HEK293 (cell line): ENCODE data around the gene IL17F.
A peak's percentile ranks its signal among the peaks of the same experiment; 100 is the strongest.

ENCODE experiments used
- BCL11A ChIP-seq: fragments of 450-650 bp; formaldehyde crosslinking; IDR thresholded peaks from 2 replicates; pipeline ENCODE4 v1.5.1; 2016; ENCODE audit warnings: low read depth, missing biosample characterization, missing genetic modification characterization
- KLF16 ChIP-seq: fragments of 450-650 bp; formaldehyde crosslinking; IDR thresholded peaks from 2 replicates; pipeline ENCODE4 v1.5.1; 2017; ENCODE audit warnings: missing biosample characterization, missing genetic modification characterization
- OSR2 ChIP-seq: fragments of 450-650 bp; formaldehyde crosslinking; IDR thresholded peaks from 2 replicates; pipeline ENCODE4 v1.5.1; 2016; ENCODE audit warnings: missing biosample characterization, missing genetic modification characterization
- SETDB1 ChIP-seq: IDR thresholded peaks from one replicate; pipeline ENCODE4 v1.6.1; 2017; ENCODE audit warnings: mild to moderate bottlenecking, low read length, moderate library complexity, mixed read lengths; ENCODE audit not compliant: insufficient read length
- SP7 ChIP-seq: fragments of 450-650 bp; formaldehyde crosslinking; IDR thresholded peaks from 2 replicates; pipeline ENCODE4 v1.5.1; 2016; ENCODE audit warnings: missing biosample characterization, missing genetic modification characterization
- TRIM28 ChIP-seq: IDR thresholded peaks from 2 replicates; pipeline ENCODE4 v1.6.1; 2011; ENCODE audit warnings: low read length, control low read depth, borderline replicate concordance
- ZBTB17 ChIP-seq: fragments of 450-650 bp; formaldehyde crosslinking; IDR thresholded peaks from 2 replicates; pipeline ENCODE4 v1.5.1; 2016; ENCODE audit warnings: missing biosample characterization, missing genetic modification characterization
- ZNF146 ChIP-seq: fragments of 450-650 bp; formaldehyde crosslinking; IDR thresholded peaks from 2 replicates; pipeline ENCODE4 v1.5.1; 2016; ENCODE audit warnings: missing biosample characterization, missing genetic modification characterization
- ZNF155 ChIP-seq: fragments of 450-650 bp; formaldehyde crosslinking; IDR thresholded peaks from 2 replicates; pipeline ENCODE4 v1.5.1; 2016; ENCODE audit warnings: missing biosample characterization, missing genetic modification characterization
- ZNF2 ChIP-seq: fragments of 450-650 bp; formaldehyde crosslinking; IDR thresholded peaks from 2 replicates; pipeline ENCODE4 v1.5.1; 2016; ENCODE audit warnings: missing biosample characterization, missing genetic modification characterization
- ZNF223 ChIP-seq: fragments of 450-650 bp; formaldehyde crosslinking; IDR thresholded peaks from 2 replicates; pipeline ENCODE4 v1.5.1; 2016; ENCODE audit warnings: missing biosample characterization, missing genetic modification characterization
- ZNF266 ChIP-seq: fragments of 450-650 bp; formaldehyde crosslinking; IDR thresholded peaks from 2 replicates; pipeline ENCODE4 v1.5.1; 2016; ENCODE audit warnings: missing biosample characterization, missing genetic modification characterization, low read depth
- ZNF311 ChIP-seq: fragments of 450-650 bp; formaldehyde crosslinking; IDR thresholded peaks from 2 replicates; pipeline ENCODE4 v1.5.1; 2017; ENCODE audit warnings: missing biosample characterization, missing genetic modification characterization, borderline replicate concordance
- ZNF571 ChIP-seq: fragments of 450-650 bp; formaldehyde crosslinking; IDR thresholded peaks from 2 replicates; pipeline ENCODE4 v1.5.0; 2017; ENCODE audit warnings: missing biosample characterization, missing genetic modification characterization
- ZNF654 ChIP-seq: fragments of 450-650 bp; formaldehyde crosslinking; IDR thresholded peaks from 2 replicates; pipeline ENCODE4 v1.5.1; 2016; ENCODE audit warnings: low read depth, missing biosample characterization, missing genetic modification characterization
- ZNF664 ChIP-seq: fragments of 450-650 bp; formaldehyde crosslinking; IDR thresholded peaks from 2 replicates; pipeline ENCODE4 v1.5.1; 2016; ENCODE audit warnings: missing biosample characterization, missing genetic modification characterization
- ZNF776 ChIP-seq: fragments of 450-650 bp; formaldehyde crosslinking; IDR thresholded peaks from 2 replicates; pipeline ENCODE4 v1.5.0; 2017; ENCODE audit warnings: missing biosample characterization, missing genetic modification characterization, borderline replicate concordance
- TF ChIP-seq, protein P1 (sequence below): fragments of 450-650 bp; formaldehyde crosslinking; conservative IDR thresholded peaks from 2 replicates; pipeline ENCODE4 v1.5.1; 2016; ENCODE audit warnings: low read depth, missing biosample characterization, missing genetic modification characterization
- TF ChIP-seq, protein P2 (sequence below): fragments of 450-650 bp; formaldehyde crosslinking; IDR thresholded peaks from 2 replicates; pipeline ENCODE4 v1.5.1; 2016; ENCODE audit warnings: missing biosample characterization, missing genetic modification characterization
- TF ChIP-seq, protein P3 (sequence below): fragments of 450-650 bp; formaldehyde crosslinking; IDR thresholded peaks from 2 replicates; pipeline ENCODE4 v1.5.1; 2017; ENCODE audit warnings: missing biosample characterization, missing genetic modification characterization
- TF ChIP-seq, protein P4 (sequence below): fragments of 450-650 bp; formaldehyde crosslinking; IDR thresholded peaks from 2 replicates; pipeline ENCODE4 v1.5.1; 2017; ENCODE audit warnings: missing biosample characterization, missing genetic modification characterization
- TF ChIP-seq, protein P5 (sequence below): fragments of 450-650 bp; formaldehyde crosslinking; IDR thresholded peaks from 2 replicates; pipeline ENCODE4 v1.5.1; 2016; ENCODE audit warnings: missing biosample characterization, missing genetic modification characterization

IL17F gene

DNA sequence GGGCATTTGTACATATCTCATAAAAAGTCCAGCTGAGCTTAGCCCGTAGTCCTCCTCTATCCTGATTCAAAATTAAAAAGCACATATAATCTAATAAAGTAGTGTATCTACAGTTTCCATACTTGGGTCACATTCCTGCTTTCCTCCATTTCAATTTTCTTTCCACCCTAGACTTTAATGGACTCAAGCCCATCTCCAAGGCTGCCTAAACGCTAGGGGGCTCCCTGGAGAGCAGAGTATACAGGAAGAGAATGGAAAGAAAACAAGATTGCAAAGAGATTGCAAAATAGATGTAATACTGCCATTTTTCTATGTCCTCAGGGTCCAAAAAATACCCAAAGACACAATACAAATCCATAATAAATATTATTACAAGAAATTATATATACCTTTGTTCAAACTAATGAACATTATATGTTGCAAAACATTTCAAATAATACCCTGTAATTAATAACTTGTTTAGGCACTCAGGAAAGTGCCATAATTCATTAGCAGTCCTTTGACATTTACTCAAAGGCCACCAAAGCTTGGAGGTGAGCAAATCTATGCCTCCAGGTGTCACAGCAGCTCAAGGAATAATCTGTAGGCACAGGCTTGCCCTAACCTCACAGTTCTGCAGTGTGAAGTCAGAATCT lies 42.6 kb upstream of the IL17F start (continued):
- TF ChIP-seq, protein P1, sequence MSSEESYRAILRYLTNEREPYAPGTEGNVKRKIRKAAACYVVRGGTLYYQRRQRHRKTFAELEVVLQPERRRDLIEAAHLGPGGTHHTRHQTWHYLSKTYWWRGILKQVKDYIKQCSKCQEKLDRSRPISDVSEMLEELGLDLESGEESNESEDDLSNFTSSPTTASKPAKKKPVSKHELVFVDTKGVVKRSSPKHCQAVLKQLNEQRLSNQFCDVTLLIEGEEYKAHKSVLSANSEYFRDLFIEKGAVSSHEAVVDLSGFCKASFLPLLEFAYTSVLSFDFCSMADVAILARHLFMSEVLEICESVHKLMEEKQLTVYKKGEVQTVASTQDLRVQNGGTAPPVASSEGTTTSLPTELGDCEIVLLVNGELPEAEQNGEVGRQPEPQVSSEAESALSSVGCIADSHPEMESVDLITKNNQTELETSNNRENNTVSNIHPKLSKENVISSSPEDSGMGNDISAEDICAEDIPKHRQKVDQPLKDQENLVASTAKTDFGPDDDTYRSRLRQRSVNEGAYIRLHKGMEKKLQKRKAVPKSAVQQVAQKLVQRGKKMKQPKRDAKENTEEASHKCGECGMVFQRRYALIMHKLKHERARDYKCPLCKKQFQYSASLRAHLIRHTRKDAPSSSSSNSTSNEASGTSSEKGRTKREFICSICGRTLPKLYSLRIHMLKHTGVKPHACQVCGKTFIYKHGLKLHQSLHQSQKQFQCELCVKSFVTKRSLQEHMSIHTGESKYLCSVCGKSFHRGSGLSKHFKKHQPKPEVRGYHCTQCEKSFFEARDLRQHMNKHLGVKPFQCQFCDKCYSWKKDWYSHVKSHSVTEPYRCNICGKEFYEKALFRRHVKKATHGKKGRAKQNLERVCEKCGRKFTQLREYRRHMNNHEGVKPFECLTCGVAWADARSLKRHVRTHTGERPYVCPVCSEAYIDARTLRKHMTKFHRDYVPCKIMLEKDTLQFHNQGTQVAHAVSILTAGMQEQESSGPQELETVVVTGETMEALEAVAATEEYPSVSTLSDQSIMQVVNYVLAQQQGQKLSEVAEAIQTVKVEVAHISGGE (tag by site-specific recombination) = no peak
- no peak for TF ChIP-seq ZNF571 (tag by site-specific recombination)
- TF ChIP-seq KLF16 (tag by site-specific recombination) = no peak
- TF ChIP-seq, protein P2, sequence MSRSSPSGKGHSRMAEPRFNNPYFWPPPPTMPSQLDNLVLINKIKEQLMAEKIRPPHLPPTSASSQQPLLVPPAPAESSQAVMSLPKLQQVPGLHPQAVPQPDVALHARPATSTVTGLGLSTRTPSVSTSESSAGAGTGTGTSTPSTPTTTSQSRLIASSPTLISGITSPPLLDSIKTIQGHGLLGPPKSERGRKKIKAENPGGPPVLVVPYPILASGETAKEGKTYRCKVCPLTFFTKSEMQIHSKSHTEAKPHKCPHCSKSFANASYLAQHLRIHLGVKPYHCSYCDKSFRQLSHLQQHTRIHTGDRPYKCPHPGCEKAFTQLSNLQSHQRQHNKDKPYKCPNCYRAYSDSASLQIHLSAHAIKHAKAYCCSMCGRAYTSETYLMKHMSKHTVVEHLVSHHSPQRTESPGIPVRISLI (tag by site-specific recombination) = no peak
- TF ChIP-seq ZNF146 = no peak
- TF ChIP-seq, protein P3, sequence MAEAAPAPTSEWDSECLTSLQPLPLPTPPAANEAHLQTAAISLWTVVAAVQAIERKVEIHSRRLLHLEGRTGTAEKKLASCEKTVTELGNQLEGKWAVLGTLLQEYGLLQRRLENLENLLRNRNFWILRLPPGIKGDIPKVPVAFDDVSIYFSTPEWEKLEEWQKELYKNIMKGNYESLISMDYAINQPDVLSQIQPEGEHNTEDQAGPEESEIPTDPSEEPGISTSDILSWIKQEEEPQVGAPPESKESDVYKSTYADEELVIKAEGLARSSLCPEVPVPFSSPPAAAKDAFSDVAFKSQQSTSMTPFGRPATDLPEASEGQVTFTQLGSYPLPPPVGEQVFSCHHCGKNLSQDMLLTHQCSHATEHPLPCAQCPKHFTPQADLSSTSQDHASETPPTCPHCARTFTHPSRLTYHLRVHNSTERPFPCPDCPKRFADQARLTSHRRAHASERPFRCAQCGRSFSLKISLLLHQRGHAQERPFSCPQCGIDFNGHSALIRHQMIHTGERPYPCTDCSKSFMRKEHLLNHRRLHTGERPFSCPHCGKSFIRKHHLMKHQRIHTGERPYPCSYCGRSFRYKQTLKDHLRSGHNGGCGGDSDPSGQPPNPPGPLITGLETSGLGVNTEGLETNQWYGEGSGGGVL = no peak
- TF ChIP-seq ZNF266 (tag by site-specific recombination) = no peak
- no peak for TF ChIP-seq BCL11A (tag by site-specific recombination)
- no peak for TF ChIP-seq OSR2 (tag by site-specific recombination)
- no peak for TF ChIP-seq ZNF155 (tag by site-specific recombination)
- no peak for TF ChIP-seq SETDB1
- TF ChIP-seq, protein P4, sequence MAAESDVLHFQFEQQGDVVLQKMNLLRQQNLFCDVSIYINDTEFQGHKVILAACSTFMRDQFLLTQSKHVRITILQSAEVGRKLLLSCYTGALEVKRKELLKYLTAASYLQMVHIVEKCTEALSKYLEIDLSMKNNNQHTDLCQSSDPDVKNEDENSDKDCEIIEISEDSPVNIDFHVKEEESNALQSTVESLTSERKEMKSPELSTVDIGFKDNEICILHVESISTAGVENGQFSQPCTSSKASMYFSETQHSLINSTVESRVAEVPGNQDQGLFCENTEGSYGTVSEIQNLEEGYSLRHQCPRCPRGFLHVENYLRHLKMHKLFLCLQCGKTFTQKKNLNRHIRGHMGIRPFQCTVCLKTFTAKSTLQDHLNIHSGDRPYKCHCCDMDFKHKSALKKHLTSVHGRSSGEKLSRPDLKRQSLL (tag by site-specific recombination) = no peak
- no peak for TF ChIP-seq ZNF223 (tag by site-specific recombination)
- TF ChIP-seq ZNF654 (tag by site-specific recombination) = peak; percentile 45
- no peak for TF ChIP-seq ZNF776
- TF ChIP-seq ZNF2 (tag by site-specific recombination) = no peak
- TF ChIP-seq ZBTB17 (tag by site-specific recombination) = peak; percentile 73; the same call in 1 of the 2 replicates
- no peak; the same call in 1 of the 2 replicates for TF ChIP-seq TRIM28
- TF ChIP-seq SP7 = peak; percentile 44; the same call in 1 of the 2 replicates
- TF ChIP-seq ZNF311 (tag by site-specific recombination) = no peak
- TF ChIP-seq, protein P5, sequence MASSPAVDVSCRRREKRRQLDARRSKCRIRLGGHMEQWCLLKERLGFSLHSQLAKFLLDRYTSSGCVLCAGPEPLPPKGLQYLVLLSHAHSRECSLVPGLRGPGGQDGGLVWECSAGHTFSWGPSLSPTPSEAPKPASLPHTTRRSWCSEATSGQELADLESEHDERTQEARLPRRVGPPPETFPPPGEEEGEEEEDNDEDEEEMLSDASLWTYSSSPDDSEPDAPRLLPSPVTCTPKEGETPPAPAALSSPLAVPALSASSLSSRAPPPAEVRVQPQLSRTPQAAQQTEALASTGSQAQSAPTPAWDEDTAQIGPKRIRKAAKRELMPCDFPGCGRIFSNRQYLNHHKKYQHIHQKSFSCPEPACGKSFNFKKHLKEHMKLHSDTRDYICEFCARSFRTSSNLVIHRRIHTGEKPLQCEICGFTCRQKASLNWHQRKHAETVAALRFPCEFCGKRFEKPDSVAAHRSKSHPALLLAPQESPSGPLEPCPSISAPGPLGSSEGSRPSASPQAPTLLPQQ (tag by site-specific recombination) = 0 out of 2 replicates have a peak, but pooled peaks have one; percentile 31
- TF ChIP-seq ZNF664 = no peak
